ENCODE results near the gene SYT3. TPM values are rescaled to one million over a fixed set of nuclear protein-coding genes. Genes with fewer than 3 reads are reported as not detected.
"Not testable (repeated sequence)": the region's sequence is repeated elsewhere in the genome, so short reads cannot be mapped to it uniquely, and the experiment has no call there.

SYT3 gene
- total RNA-seq, 1 donor from 2014 or later = 0.10 TPM

DNA sequence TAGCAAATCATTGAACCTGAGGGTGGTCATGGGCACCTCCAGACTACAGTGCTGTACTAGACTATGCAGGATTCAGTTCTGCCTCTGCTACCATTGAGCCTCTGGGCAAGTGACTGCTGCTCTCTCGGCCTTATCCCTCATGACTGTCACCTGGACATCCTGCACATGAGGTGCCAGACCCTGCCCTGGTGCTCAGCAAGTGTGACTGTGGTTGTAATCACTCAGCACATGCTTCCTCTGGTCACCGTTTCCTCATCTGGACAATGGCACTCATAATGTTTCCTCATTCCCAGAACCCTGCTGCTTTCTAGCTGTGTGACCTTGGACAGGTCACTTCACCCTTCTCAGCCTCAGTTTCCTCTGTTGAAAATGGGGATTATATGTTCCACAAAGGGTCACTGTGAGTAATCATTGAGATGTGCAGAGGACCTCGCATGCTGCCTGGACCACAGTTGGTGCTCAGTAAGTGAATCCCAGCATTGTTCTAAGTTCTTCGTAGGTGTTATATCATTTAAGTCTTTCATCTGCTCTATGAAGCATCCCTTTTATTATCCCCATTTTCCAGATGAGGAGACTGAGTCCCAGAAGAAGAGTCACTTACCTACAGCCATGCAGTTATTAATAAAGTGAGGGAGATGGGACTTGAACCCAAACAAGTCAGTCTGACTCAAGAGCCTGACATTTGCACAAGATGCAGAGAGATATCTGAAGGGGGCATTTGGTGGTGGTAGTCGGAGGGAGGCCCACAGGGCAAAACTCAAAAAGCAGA lies 3.2 kb downstream of the SYT3 start:
- DNase-seq = no peak

DNA sequence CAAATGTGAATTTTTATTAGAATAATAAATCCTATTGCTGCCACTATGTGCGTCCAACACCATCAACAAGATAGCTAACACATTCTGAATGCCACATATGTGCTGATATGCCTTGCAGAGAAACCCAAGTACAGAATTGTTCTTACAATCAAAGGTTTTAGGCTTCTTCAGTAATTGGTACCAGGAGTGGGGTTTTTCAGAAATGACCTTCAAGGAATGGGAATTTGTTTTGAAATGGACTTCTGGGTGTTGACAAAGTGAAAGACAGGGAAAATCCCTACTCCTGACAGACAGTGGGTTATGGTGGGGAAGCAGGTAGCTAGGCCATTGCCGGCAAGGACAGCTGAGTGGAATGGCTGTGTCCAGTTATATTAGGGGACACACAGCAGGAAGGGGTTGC lies 5.7 kb downstream of the SYT3 start:
- DNase-seq = no peak

DNA sequence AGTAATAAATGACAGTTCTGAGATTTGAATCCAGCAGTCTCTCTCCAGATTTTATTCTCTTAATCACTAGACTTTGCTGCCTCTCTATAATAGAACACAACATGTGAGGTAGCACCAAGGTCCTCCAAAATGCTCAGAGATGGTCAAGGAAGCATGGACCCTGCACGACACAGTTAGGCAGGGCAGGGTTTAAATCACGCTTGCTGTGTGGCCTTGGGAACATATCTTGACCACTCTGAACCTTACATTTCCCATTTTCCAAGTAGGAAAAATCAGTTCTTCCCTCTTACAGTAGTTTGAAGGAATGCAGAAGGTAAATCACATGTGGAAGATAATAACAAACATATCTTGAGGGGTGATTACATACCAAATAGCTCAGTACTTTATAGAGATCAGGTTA lies 6.3 kb downstream of the SYT3 start:
- no peak for DNase-seq

GRCh38 chr19:50632151-50632835 lies 7.4 kb downstream of the SYT3 start:
- no peak for DNase-seq

DNA sequence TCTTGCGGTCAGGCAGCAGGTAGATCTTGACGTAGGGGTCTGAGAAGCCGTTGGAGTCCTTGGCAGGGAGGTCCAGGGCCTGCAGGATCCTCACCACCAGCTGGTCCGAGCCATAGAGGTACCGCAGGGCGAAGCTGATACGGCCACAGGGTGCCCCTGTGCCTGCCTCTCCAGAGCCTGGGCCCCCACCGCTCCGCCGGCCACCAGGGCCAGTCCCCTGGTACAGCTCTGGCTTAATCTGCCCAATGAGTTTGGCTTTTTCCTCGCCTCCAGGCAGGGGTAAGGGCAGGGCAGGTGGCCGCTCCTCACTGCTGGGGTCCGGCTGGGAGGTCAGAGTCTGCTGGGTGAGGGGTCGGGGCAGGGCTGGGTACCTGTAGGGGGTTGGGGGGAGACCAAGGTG lies 9.9 kb downstream of the SYT3 start:
- no peak for DNase-seq

GRCh38 chr19:50629194-50629593 lies 10.5 kb downstream of the SYT3 start:
- DNase-seq = no peak

- DNase-seq = no peak
These were observed 11.1 kb downstream of the SYT3 start for GRCh38 chr19:50628551-50628950.

DNA sequence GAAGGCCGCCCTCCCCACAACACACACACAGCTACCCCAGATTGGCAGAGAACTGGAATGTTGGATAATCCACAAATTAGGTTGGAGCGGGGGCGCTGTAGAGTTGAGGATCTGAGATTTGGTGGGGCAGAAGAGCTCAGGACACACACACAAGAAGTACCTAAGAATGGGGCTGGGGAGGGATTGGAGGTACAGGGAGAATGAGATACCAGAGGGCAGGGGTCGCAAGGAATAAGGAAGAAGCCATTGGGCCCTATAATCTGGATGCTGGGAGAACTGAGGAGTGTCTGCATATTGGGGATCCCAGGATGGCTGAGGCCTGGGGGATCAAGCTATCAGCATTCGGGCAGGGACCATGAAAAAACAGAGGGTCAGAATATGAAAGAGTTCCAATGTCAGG lies 11.5 kb downstream of the SYT3 start:
- no peak for DNase-seq

DNA sequence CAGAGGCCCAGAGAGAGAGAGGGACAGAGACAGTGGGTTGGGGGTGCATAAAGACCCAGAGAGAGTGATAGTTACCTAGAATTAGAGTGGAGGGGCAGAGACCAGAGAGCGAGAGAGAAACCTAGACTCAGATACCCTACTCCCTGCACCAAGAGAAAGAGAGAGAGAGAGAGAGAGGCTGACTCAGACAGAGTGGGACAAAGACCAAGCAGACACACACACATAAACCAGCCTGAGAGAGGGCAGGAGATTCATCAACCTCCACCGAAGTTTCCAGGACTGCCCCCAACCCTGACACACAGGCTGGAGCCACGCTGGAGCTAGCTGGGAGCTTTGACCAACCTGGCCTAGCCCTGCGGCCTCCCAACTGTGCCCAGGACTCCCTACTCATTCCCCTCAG lies 12.9 kb downstream of the SYT3 start:
- DNase-seq = no peak

GRCh38 chr19:50626011-50626410 lies 13.7 kb downstream of the SYT3 start:
- DNase-seq = no peak

- DNase-seq = no peak
These were observed 14.6 kb downstream of the SYT3 start for GRCh38 chr19:50624949-50625600.

GRCh38 chr19:50620394-50620906 lies 19.2 kb downstream of the SYT3 start:
- not testable (repeated sequence) for DNase-seq

GRCh38 chr19:50619184-50619583 lies 20.5 kb downstream of the SYT3 start:
- not testable (repeated sequence) for DNase-seq

DNA sequence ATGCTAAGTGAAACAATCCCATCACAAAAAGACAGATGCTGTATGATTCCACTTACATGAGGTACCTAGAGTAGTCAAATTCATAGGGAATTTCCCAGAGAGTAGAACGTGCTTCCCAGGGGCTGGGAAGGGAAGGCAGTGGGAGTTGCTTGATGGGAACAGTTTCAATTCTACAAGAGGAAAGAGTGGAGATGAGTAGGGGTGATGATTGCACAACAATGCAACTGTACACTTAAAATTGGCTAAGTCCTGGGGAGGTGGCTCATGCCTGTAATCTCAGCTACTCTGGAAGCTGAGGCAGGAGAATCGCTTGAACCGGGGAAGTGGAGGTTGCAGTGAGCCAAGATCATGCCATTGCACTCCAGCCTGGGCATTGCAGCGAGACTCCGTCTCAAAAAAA lies 21.3 kb downstream of the SYT3 start:
- DNase-seq = not testable (repeated sequence)

GRCh38 chr19:50612504-50613404 lies 26.9 kb downstream of the SYT3 start:
- DNase-seq = not testable (repeated sequence)

DNA sequence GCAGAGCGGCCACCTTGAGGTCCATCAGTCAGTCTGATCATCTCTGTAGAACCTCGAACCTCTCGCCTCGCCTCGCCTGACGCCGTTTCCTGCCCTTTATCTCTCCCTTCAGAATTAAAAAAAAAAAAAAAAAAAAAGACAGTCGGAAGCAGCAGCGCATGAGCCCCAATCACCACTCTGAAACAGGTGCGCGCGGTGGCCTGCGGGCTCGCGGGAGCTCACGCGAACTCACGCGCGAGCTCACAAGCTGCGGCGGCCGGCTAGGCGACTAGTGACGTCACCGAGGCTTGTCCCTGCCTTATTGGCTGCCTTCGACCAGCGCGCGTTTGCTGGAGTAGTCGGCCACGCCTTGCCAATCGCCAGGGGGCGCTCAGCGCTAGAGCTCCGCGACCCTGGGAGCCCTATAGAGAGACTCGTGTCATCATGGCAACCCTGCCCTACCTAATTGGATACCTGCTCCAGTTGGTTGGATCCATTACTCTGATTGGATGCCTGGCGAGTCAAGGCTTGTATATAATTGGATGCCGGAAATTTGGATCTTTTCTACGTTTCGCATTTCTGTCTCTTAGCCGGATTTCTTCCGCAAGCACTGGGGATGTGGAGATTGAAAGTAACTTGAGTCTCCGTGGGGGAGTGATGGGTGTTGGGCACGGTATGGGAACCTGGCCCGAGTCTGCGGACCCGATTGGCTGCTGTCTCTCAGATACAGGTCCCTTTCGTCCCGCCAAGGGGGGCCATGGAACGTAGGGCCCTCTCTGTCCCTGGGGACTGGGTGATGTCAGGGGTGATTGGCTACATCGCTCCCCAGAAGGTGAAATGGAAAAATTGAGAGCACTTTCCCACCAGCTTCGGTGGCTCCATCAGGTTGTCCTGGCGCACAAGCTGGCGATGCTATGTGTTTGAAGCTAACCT lies 31.6 kb downstream of the SYT3 start:
- DNase-seq = peak; percentile 26

DNA sequence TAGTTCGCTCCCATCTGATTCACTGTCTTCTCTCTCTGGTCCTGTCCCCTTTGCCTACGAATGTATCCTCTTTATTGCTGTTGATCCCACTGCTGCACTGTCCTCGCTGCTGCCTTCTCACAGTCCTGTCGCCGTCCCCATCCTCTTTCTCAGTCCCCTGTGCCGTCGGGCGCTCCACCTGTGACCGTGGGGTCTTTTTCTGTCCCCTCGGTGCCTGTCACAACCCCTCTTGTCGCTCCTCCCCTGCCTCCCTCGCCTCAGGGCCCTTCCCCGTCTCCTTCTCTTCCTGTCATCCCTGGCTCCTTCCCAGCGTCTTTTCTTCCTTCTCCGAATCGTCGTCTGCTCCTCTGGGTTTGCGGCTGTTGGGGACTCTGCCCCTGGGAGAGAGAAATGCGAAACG lies 32.3 kb downstream of the SYT3 start:
- no peak for DNase-seq

GRCh38 chr19:50606059-50606836 lies 33.4 kb downstream of the SYT3 start:
- DNase-seq = not testable (repeated sequence)

- not testable (repeated sequence) for DNase-seq
These were observed 35.2 kb downstream of the SYT3 start for GRCh38 chr19:50604264-50605073.

All from skin of body (tissue), 2 donors.